Esophagus muscularis mucosa (tissue), 3 donors: ENCODE measurements around the gene CUX1.

Experiments used
- CTCF ChIP-seq, 3 experiments: fragments of 200-600 bp in 2 of 3; fragments of 450-650 bp in 1 of 3; sonication (generic) in 2 of 3; IDR thresholded peaks; one replicate each; pipeline ENCODE4 v1.5.1; 2017 to 2019; ENCODE audit warnings: antibody characterized with exemption in 3 of 3, mild to moderate bottlenecking in 2 of 3, moderate library complexity in 1 of 3
- POLR2A ChIP-seq: fragments of 450-650 bp; IDR thresholded peaks from one replicate; pipeline ENCODE4 v1.6.1; 2017; ENCODE audit warnings: antibody characterized with exemption, moderate library complexity, mild to moderate bottlenecking, low read depth

- TF ChIP-seq CTCF (IDR thresholded peaks at IDR 0.05) (no peak), POLR2A (no peak)
Measured at GRCh38 chr7:101940151-101940550, 122.7 kb downstream of the CUX1 start.
